HEK293 (cell line): Measurements from ENCODE around the gene SPINDOC.

Experiments
- CTCF ChIA-PET: fragments of 350-600 bp; formaldehyde crosslinking; extraction: SDS; loops from one replicate; lab custom pipeline; 2021; ENCODE audit warnings: antibody characterized with exemption; lab: Yijun Ruan, JAX
- POLR2A ChIA-PET: fragments of 300-600 bp; formaldehyde crosslinking; extraction: SDS; loops from one replicate; lab custom pipeline; 2020; ENCODE audit warnings: antibody characterized with exemption, inconsistent platforms; lab: Yijun Ruan, JAX
- H3K27ac ChIP-seq: fragments of 200-500 bp; sonication (Bioruptor generic); 2 replicates; pipeline ENCODE4 v1.5.1; 2014; ENCODE audit warnings: low read depth, low read length, control low read depth, inconsistent platforms; ENCODE audit errors: extremely low read depth
- H3K36me3 ChIP-seq, 2 experiments: fragments of 200-500 bp in 1 of 2; sonication (Bioruptor generic) in 1 of 2; 1 replicate in 1 of 2; 2 replicates in 1 of 2; pipeline ENCODE4 v1.5.1; 2014 to 2017; ENCODE audit warnings: inconsistent platforms in 2 of 2, low read length in 2 of 2; ENCODE audit not compliant: control insufficient read depth in 2 of 2, insufficient read depth in 1 of 2
- H3K4me1 ChIP-seq: fragments of 200-500 bp; sonication (Bioruptor generic); 2 replicates; pipeline ENCODE4 v1.5.1; 2014; ENCODE audit warnings: mild to moderate bottlenecking, low read length, inconsistent platforms; ENCODE audit not compliant: control insufficient read depth, insufficient read depth
- H3K4me3 ChIP-seq: 2 replicates; pipeline ENCODE4 v1.5.1; 2011; ENCODE audit warnings: low read depth, mild to moderate bottlenecking, control low read depth, low read length, moderate library complexity
- H3K9me3 ChIP-seq: fragments of 200-500 bp; sonication (Bioruptor generic); 2 replicates; pipeline ENCODE4 v1.5.1; 2014; ENCODE audit warnings: low read depth, low read length, inconsistent platforms; ENCODE audit not compliant: control insufficient read depth, insufficient read depth
- BCL11A ChIP-seq: fragments of 450-650 bp; formaldehyde crosslinking; IDR thresholded peaks from 2 replicates; pipeline ENCODE4 v1.5.1; 2016; ENCODE audit warnings: low read depth, missing biosample characterization, missing genetic modification characterization
- GLIS1 ChIP-seq: fragments of 450-650 bp; formaldehyde crosslinking; IDR thresholded peaks from 2 replicates; pipeline ENCODE4 v1.5.1; 2016; ENCODE audit warnings: missing biosample characterization, missing genetic modification characterization
- GLIS2 ChIP-seq: fragments of 450-650 bp; formaldehyde crosslinking; IDR thresholded peaks from 2 replicates; pipeline ENCODE4 v1.5.1; 2016; ENCODE audit warnings: missing biosample characterization, missing genetic modification characterization
- IKZF3 ChIP-seq: fragments of 450-650 bp; IDR thresholded peaks from 2 replicates; pipeline ENCODE4 v1.5.0; 2018; ENCODE audit warnings: missing biosample characterization, mild to moderate bottlenecking, missing genetic modification characterization, moderate library complexity
- KLF10 ChIP-seq: fragments of 450-650 bp; IDR thresholded peaks from 2 replicates; pipeline ENCODE4 v1.5.1; 2018; ENCODE audit warnings: missing biosample characterization, mild to moderate bottlenecking, missing genetic modification characterization
- KLF16 ChIP-seq: fragments of 450-650 bp; formaldehyde crosslinking; IDR thresholded peaks from 2 replicates; pipeline ENCODE4 v1.5.1; 2017; ENCODE audit warnings: missing biosample characterization, missing genetic modification characterization
- KLF8 ChIP-seq: fragments of 450-650 bp; formaldehyde crosslinking; IDR thresholded peaks from 2 replicates; pipeline ENCODE4 v1.5.1; 2016; ENCODE audit warnings: missing biosample characterization, missing genetic modification characterization
- OSR2 ChIP-seq: fragments of 450-650 bp; formaldehyde crosslinking; IDR thresholded peaks from 2 replicates; pipeline ENCODE4 v1.5.1; 2016; ENCODE audit warnings: missing biosample characterization, missing genetic modification characterization
- SP2 ChIP-seq: fragments of 450-650 bp; formaldehyde crosslinking; IDR thresholded peaks from 2 replicates; pipeline ENCODE4 v1.5.1; 2016; ENCODE audit warnings: missing biosample characterization, missing genetic modification characterization
- SP7 ChIP-seq: fragments of 450-650 bp; formaldehyde crosslinking; IDR thresholded peaks from 2 replicates; pipeline ENCODE4 v1.5.1; 2016; ENCODE audit warnings: missing biosample characterization, missing genetic modification characterization
- ZBTB17 ChIP-seq: fragments of 450-650 bp; formaldehyde crosslinking; IDR thresholded peaks from 2 replicates; pipeline ENCODE4 v1.5.1; 2016; ENCODE audit warnings: missing biosample characterization, missing genetic modification characterization
- ZBTB20 ChIP-seq: fragments of 450-650 bp; formaldehyde crosslinking; IDR thresholded peaks from 2 replicates; pipeline ENCODE4 v1.5.1; 2016; ENCODE audit warnings: missing biosample characterization, missing genetic modification characterization
- ZBTB8A ChIP-seq: fragments of 450-650 bp; formaldehyde crosslinking; IDR thresholded peaks from 2 replicates; pipeline ENCODE4 v1.5.1; 2016; ENCODE audit warnings: missing biosample characterization, missing genetic modification characterization
- ZFP69B ChIP-seq: fragments of 450-650 bp; formaldehyde crosslinking; IDR thresholded peaks from 2 replicates; pipeline ENCODE4 v1.5.1; 2016; ENCODE audit warnings: missing biosample characterization, missing genetic modification characterization
- ZIC2 ChIP-seq: fragments of 450-650 bp; formaldehyde crosslinking; IDR thresholded peaks from 2 replicates; pipeline ENCODE4 v1.5.1; 2016; ENCODE audit warnings: missing biosample characterization, missing genetic modification characterization
- ZNF133 ChIP-seq: fragments of 450-650 bp; formaldehyde crosslinking; IDR thresholded peaks from 2 replicates; pipeline ENCODE4 v1.5.1; 2016; ENCODE audit warnings: missing biosample characterization, missing genetic modification characterization
- ZNF184 ChIP-seq: fragments of 450-650 bp; IDR thresholded peaks from 2 replicates; pipeline ENCODE4 v1.5.1; 2018; ENCODE audit warnings: missing biosample characterization, mild to moderate bottlenecking, missing genetic modification characterization
- ZNF266 ChIP-seq: fragments of 450-650 bp; formaldehyde crosslinking; IDR thresholded peaks from 2 replicates; pipeline ENCODE4 v1.5.1; 2016; ENCODE audit warnings: missing biosample characterization, missing genetic modification characterization, low read depth
- ZNF335 ChIP-seq: fragments of 450-650 bp; formaldehyde crosslinking; conservative IDR thresholded peaks from 2 replicates; pipeline ENCODE4 v1.5.1; 2016; ENCODE audit warnings: missing biosample characterization, missing genetic modification characterization
- ZNF341 ChIP-seq: fragments of 450-650 bp; formaldehyde crosslinking; IDR thresholded peaks from 2 replicates; pipeline ENCODE4; 2016; ENCODE audit warnings: low read depth, missing biosample characterization, missing genetic modification characterization
- ZNF350 ChIP-seq: fragments of 450-650 bp; formaldehyde crosslinking; IDR thresholded peaks from 2 replicates; pipeline ENCODE4 v1.5.0; 2017; ENCODE audit warnings: missing biosample characterization, mild to moderate bottlenecking, missing genetic modification characterization
- ZNF423 ChIP-seq: fragments of 450-650 bp; formaldehyde crosslinking; IDR thresholded peaks from 2 replicates; pipeline ENCODE4 v1.5.1; 2016; ENCODE audit warnings: missing biosample characterization, missing genetic modification characterization
- ZNF561 ChIP-seq: fragments of 450-650 bp; IDR thresholded peaks from 2 replicates; pipeline ENCODE4 v1.5.1; 2018; ENCODE audit warnings: missing biosample characterization, missing genetic modification characterization, borderline replicate concordance
- ZNF660 ChIP-seq: fragments of 450-650 bp; IDR thresholded peaks from 2 replicates; pipeline ENCODE4 v1.5.1; 2018; ENCODE audit warnings: missing biosample characterization, mild to moderate bottlenecking, missing genetic modification characterization
- ZSCAN30 ChIP-seq: fragments of 450-650 bp; IDR thresholded peaks from 2 replicates; pipeline ENCODE4 v1.5.1; 2018; ENCODE audit warnings: missing biosample characterization, mild to moderate bottlenecking, missing genetic modification characterization, moderate library complexity
- ZXDB ChIP-seq: fragments of 450-650 bp; formaldehyde crosslinking; IDR thresholded peaks from 2 replicates; pipeline ENCODE4 v1.5.1; 2016; ENCODE audit warnings: missing biosample characterization, missing genetic modification characterization
- TF ChIP-seq, protein P1 (sequence below): fragments of 450-650 bp; formaldehyde crosslinking; IDR thresholded peaks from 2 replicates; pipeline ENCODE4 v1.5.1; 2017; ENCODE audit warnings: missing biosample characterization, missing genetic modification characterization
- TF ChIP-seq, protein P2 (sequence below): fragments of 450-650 bp; formaldehyde crosslinking; IDR thresholded peaks from 2 replicates; pipeline ENCODE4 v1.5.1; 2016; ENCODE audit warnings: missing biosample characterization, missing genetic modification characterization
- TF ChIP-seq, protein P3 (sequence below): fragments of 450-650 bp; formaldehyde crosslinking; IDR thresholded peaks from 2 replicates; pipeline ENCODE4 v1.5.1; 2016; ENCODE audit warnings: missing biosample characterization, missing genetic modification characterization
- TF ChIP-seq, protein P4 (sequence below): fragments of 450-650 bp; formaldehyde crosslinking; IDR thresholded peaks from 2 replicates; pipeline ENCODE4 v1.5.1; 2016; ENCODE audit warnings: missing biosample characterization, missing genetic modification characterization

SPINDOC gene, protein sequence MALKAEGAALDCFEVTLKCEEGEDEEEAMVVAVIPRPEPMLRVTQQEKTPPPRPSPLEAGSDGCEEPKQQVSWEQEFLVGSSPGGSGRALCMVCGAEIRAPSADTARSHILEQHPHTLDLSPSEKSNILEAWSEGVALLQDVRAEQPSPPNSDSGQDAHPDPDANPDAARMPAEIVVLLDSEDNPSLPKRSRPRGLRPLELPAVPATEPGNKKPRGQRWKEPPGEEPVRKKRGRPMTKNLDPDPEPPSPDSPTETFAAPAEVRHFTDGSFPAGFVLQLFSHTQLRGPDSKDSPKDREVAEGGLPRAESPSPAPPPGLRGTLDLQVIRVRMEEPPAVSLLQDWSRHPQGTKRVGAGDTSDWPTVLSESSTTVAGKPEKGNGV

DNA sequence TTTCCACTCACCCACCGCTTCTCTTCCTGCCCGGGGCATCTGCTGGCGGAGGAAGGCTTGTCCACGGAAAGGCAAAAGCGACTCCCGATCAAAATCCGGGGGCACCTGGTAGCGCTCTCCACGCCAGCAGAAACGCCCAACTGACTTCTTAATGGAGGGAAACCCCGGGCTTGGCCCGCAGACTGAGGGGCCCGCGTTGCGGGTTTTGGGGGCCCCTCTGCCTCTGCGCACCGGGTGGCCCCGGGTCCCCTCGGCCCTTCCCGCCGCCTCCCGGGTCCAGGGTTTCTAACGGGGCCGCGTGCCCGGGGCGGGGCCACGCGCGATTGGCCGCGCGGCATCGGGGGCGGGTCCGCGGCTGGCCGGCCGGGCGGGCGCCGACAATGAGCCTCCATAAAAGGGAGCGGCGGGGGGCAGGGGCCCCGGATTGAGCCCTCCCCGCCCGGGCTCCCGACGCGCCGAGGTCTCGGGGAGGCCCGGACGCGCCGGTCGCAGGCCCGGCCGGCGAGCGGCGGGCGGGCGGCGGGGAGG is at the start of gene SPINDOC:
SPINDOC (plus strand) TSS at position 422 of the 528 bp plus-strand sequence. CDS start 231 bp downstream, outside the sequence.
- H3K4me3 ChIP-seq: peak within 1 kb of the TSS; percentile 86
- H3K9me3 ChIP-seq: no peaks in the 10 kb centered on the region
- ChIA-PET POLR2A (interaction anchor here (1.1 kb wide), 2 partner anchors 13 to 24 kb away, joined by 3 read pairs; no protein-coding TSS in a partner anchor), CTCF (interaction anchor here (0.6 kb wide), 1 partner anchor 78 kb away, joined by 3 read pairs; no protein-coding TSS in a partner anchor)
- H3K36me3 ChIP-seq: peaks cover 0 to 35% of the 10 kb centered on the region in 2 experiments; a peak in 2 of 3 replicates
- peak within 1 kb of the TSS; percentile 85 for H3K27ac ChIP-seq
- H3K4me1 ChIP-seq: no peaks in the 10 kb centered on the region
- TF ChIP-seq, protein P1, sequence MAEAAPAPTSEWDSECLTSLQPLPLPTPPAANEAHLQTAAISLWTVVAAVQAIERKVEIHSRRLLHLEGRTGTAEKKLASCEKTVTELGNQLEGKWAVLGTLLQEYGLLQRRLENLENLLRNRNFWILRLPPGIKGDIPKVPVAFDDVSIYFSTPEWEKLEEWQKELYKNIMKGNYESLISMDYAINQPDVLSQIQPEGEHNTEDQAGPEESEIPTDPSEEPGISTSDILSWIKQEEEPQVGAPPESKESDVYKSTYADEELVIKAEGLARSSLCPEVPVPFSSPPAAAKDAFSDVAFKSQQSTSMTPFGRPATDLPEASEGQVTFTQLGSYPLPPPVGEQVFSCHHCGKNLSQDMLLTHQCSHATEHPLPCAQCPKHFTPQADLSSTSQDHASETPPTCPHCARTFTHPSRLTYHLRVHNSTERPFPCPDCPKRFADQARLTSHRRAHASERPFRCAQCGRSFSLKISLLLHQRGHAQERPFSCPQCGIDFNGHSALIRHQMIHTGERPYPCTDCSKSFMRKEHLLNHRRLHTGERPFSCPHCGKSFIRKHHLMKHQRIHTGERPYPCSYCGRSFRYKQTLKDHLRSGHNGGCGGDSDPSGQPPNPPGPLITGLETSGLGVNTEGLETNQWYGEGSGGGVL: no peak
- TF ChIP-seq ZFP69B (tag by site-specific recombination) (peak; percentile 31; the same call in 1 of the 2 replicates), ZBTB8A (peak; percentile 26; the same call in 1 of the 2 replicates), GLIS1 (peak; percentile 56), KLF8 (tag by site-specific recombination) (0 out of 2 replicates have a peak, but pooled peaks have one; percentile 27), OSR2 (no peak), ZXDB (tag by site-specific recombination) (peak; percentile 53), IKZF3 (tag by site-specific recombination) (0 out of 2 replicates have a peak, but pooled peaks have one; percentile 19), SP2 (tag by site-specific recombination) (peak; percentile 5), ZBTB17 (tag by site-specific recombination) (no peak), SP7 (tag by site-specific recombination) (0 out of 2 replicates have a peak, but pooled peaks have one; percentile 19), BCL11A (tag by site-specific recombination) (0 out of 2 replicates have a peak, but pooled peaks have one; percentile 11), KLF10 (tag by site-specific recombination) (0 out of 2 replicates have a peak, but pooled peaks have one; percentile 19), ZNF335 (tag by site-specific recombination) (peak; percentile 67), ZNF660 (peak; percentile 26; the same call in 1 of the 2 replicates), GLIS2 (tag by site-specific recombination) (peak; percentile 59), ZNF341 (tag by site-specific recombination) (peak; percentile 86), ZSCAN30 (tag by site-specific recombination) (no peak), ZNF561 (tag by site-specific recombination) (peak; percentile 32; the same call in 1 of the 2 replicates), ZNF133 (tag by site-specific recombination) (no peak), ZIC2 (peak; percentile 23; the same call in 1 of the 2 replicates), ZNF350 (tag by site-specific recombination) (no peak), ZNF423 (tag by site-specific recombination) (0 out of 2 replicates have a peak, but pooled peaks have one; percentile 17), ZNF184 (no peak), ZBTB20 (tag by site-specific recombination) (peak; percentile 93), ZNF266 (tag by site-specific recombination) (no peak), KLF16 (tag by site-specific recombination) (0 out of 2 replicates have a peak, but pooled peaks have one; percentile 48)
- TF ChIP-seq, protein P2, sequence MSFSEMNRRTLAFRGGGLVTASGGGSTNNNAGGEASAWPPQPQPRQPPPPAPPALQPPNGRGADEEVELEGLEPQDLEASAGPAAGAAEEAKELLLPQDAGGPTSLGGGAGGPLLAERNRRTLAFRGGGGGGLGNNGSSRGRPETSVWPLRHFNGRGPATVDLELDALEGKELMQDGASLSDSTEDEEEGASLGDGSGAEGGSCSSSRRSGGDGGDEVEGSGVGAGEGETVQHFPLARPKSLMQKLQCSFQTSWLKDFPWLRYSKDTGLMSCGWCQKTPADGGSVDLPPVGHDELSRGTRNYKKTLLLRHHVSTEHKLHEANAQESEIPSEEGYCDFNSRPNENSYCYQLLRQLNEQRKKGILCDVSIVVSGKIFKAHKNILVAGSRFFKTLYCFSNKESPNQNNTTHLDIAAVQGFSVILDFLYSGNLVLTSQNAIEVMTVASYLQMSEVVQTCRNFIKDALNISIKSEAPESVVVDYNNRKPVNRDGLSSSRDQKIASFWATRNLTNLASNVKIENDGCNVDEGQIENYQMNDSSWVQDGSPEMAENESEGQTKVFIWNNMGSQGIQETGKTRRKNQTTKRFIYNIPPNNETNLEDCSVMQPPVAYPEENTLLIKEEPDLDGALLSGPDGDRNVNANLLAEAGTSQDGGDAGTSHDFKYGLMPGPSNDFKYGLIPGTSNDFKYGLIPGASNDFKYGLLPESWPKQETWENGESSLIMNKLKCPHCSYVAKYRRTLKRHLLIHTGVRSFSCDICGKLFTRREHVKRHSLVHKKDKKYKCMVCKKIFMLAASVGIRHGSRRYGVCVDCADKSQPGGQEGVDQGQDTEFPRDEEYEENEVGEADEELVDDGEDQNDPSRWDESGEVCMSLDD: peak; percentile 63; the same call in 1 of the 2 replicates
- TF ChIP-seq, protein P3, sequence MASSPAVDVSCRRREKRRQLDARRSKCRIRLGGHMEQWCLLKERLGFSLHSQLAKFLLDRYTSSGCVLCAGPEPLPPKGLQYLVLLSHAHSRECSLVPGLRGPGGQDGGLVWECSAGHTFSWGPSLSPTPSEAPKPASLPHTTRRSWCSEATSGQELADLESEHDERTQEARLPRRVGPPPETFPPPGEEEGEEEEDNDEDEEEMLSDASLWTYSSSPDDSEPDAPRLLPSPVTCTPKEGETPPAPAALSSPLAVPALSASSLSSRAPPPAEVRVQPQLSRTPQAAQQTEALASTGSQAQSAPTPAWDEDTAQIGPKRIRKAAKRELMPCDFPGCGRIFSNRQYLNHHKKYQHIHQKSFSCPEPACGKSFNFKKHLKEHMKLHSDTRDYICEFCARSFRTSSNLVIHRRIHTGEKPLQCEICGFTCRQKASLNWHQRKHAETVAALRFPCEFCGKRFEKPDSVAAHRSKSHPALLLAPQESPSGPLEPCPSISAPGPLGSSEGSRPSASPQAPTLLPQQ (tag by site-specific recombination): 0 out of 2 replicates have a peak, but pooled peaks have one; percentile 23
- TF ChIP-seq, protein P4, sequence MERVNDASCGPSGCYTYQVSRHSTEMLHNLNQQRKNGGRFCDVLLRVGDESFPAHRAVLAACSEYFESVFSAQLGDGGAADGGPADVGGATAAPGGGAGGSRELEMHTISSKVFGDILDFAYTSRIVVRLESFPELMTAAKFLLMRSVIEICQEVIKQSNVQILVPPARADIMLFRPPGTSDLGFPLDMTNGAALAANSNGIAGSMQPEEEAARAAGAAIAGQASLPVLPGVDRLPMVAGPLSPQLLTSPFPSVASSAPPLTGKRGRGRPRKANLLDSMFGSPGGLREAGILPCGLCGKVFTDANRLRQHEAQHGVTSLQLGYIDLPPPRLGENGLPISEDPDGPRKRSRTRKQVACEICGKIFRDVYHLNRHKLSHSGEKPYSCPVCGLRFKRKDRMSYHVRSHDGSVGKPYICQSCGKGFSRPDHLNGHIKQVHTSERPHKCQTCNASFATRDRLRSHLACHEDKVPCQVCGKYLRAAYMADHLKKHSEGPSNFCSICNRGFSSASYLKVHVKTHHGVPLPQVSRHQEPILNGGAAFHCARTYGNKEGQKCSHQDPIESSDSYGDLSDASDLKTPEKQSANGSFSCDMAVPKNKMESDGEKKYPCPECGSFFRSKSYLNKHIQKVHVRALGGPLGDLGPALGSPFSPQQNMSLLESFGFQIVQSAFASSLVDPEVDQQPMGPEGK (tag by site-specific recombination): peak; percentile 75
